T-cell (primary cell): ENCODE data around the gene ANKDD1A. TPM values are rescaled to one million over a fixed set of nuclear protein-coding genes. Genes with fewer than 3 reads are reported as not detected.

Source experiments
- ATAC-seq, 4 experiments: fragments of 200-7000 bp in 3 of 4; fragments of 150-1000 bp in 1 of 4; cut with Tn5 transposase; replicated peaks in 1 of 4; 1 replicate in 3 of 4; 2 replicates in 1 of 4; pipeline ENCODE4 v1.10.0; 2021; ENCODE audit warnings: moderate library complexity in 3 of 4, mild to moderate bottlenecking in 2 of 4, moderate number of reproducible peaks in 1 of 4
- CTCF ChIA-PET, 2 donors: fragments of 300-600 bp; sonication (Branson Sonifier 250); formaldehyde crosslinking; loops; one replicate each; lab custom pipeline; 2022; ENCODE audit warnings: antibody characterized with exemption in 2 of 2; lab: Charles Lee
- POLR2A ChIA-PET, 2 donors: fragments of 300-600 bp; sonication (Branson Sonifier 250); formaldehyde crosslinking; loops; one replicate each; lab custom pipeline; 2022; ENCODE audit warnings: antibody characterized with exemption in 2 of 2; lab: Charles Lee
- DNase-seq, 35 experiments: peaks; one replicate each; pipeline versions ENCODE4 v3.0.0 to v3.0.0-alpha.2; 2013 to 2023
- H3K27ac ChIP-seq: one replicate; pipeline ENCODE4 v1.5.1; 2013; ENCODE audit warnings: low read length
- H3K27me3 ChIP-seq, 2 experiments: replicated peaks in 1 of 2; 1 replicate in 1 of 2; 2 replicates in 1 of 2; pipeline versions ENCODE4 v1.6.1 to v1.7.0; 2013; ENCODE audit warnings: low read length in 1 of 2, mixed read lengths in 1 of 2; ENCODE audit not compliant: control insufficient read depth in 2 of 2, insufficient read depth in 2 of 2; ENCODE audit errors: extremely low read depth in 1 of 2
- H3K36me3 ChIP-seq, 2 donors: 1 replicate in 1 of 2; 2 replicates in 1 of 2; pipeline versions ENCODE4 v1.6.1 to v1.7.0; 2013; ENCODE audit warnings: low read length in 1 of 2; ENCODE audit not compliant: control insufficient read depth in 2 of 2, insufficient read depth in 1 of 2; ENCODE audit errors: extremely low read depth in 1 of 2
- H3K4me1 ChIP-seq, 2 experiments: 1 replicate in 1 of 2; 2 replicates in 1 of 2; pipeline versions ENCODE4 v1.6.1 to v1.7.0; 2013; ENCODE audit warnings: low read length in 2 of 2, mixed read lengths in 1 of 2; ENCODE audit not compliant: insufficient read depth in 2 of 2, control insufficient read depth in 1 of 2; ENCODE audit errors: extremely low read depth in 1 of 2
- H3K4me3 ChIP-seq, 2 donors: 1 replicate in 1 of 2; 2 replicates in 1 of 2; pipeline versions ENCODE4 v1.5.1 to v1.7.0; 2013; ENCODE audit warnings: mild to moderate bottlenecking in 2 of 2, low read length in 1 of 2, moderate library complexity in 1 of 2; ENCODE audit not compliant: control insufficient read depth in 1 of 2; ENCODE audit errors: extremely low read depth in 1 of 2
- H3K9me3 ChIP-seq: 2 replicates; pipeline ENCODE4 v1.7.0; 2013
- H3K27ac Mint-ChIP-seq, 2 donors: one replicate each; pipeline ENCODE4 v1.8.0; 2020 to 2021; ENCODE audit warnings: mild to moderate bottlenecking in 2 of 2, mixed read lengths in 2 of 2
- H3K27me3 Mint-ChIP-seq, 2 donors: one replicate each; pipeline ENCODE4 v1.8.0; 2021 to 2022; ENCODE audit warnings: mixed read lengths in 2 of 2
- H3K36me3 Mint-ChIP-seq: one replicate; pipeline ENCODE4 v1.8.0; 2021; ENCODE audit warnings: mixed read lengths
- H3K4me1 Mint-ChIP-seq, 3 donors: one replicate each; pipeline ENCODE4 v1.8.0; 2020 to 2022; ENCODE audit warnings: mixed read lengths in 3 of 3, mild to moderate bottlenecking in 1 of 3
- H3K4me3 Mint-ChIP-seq, 3 donors: one replicate each; pipeline ENCODE4 v1.8.0; 2020 to 2022; ENCODE audit warnings: mild to moderate bottlenecking in 3 of 3, mixed read lengths in 3 of 3, moderate library complexity in 3 of 3
- H3K9me3 Mint-ChIP-seq, 3 donors: one replicate each; pipeline ENCODE4 v1.8.0; 2020 to 2022; ENCODE audit warnings: mixed read lengths in 3 of 3
- WGBS: methylation state at CpG from one replicate; pipeline ENCODE4 v1.1.5; 2013; ENCODE audit warnings: missing lambda C conversion rate; ENCODE audit not compliant: insufficient coverage; 5-methylcytosine and 5-hydroxymethylcytosine counted together
- total RNA-seq, 35 experiments: library from RNA in 6 of 35; stranded (reverse) in 6 of 35; fragments of 120-200 nt in 1 of 35; gene quantifications; one replicate each; pipeline versions ENCODE4 v1.2.1 to v1.2.4 and lab custom pipeline; 2013 to 2026

The ANKDD1A gene
- total RNA-seq, 5 donors from 2014 or later (not counting 1 experiment from before 2014, with no cell fraction given), result 1.7 to 13.4 (median 7.9) TPM

GRCh38 chr15:64883100-64883581, 28.6 kb upstream of the ANKDD1A start:
- ATAC-seq (peak; percentile 63 to 74 (median 66)), DNase-seq (peak in 4 of 35 experiments; percentile 15 to 65 (median 32))
- H3K4me1 ChIP-seq, result peaks cover 19 to 40% of the 10 kb centered on the region in 2 experiments
- no peaks in the 10 kb centered on the region for H3K27me3 Mint-ChIP-seq
- H3K4me1 Mint-ChIP-seq, result peaks cover 32 to 34% (median 33%) of the 10 kb centered on the region in 3 donors
- H3K27ac Mint-ChIP-seq, result peak overlapping the region; percentile 70 to 88
- no peaks in the 10 kb centered on the region for H3K9me3 Mint-ChIP-seq
- no peaks in the 10 kb centered on the region for H3K27me3 ChIP-seq
- no peaks in the 10 kb centered on the region for H3K9me3 ChIP-seq
- CTCF ChIA-PET, result interaction anchor here (0.7 to 2.3 kb wide), 3 partner anchors 8 to 45 kb away, joined by 3 to 12 read pairs (median 10); no protein-coding TSS in a partner anchor
- H3K36me3 ChIP-seq, result no peaks in the 10 kb centered on the region
- H3K36me3 Mint-ChIP-seq, result no peaks in the 10 kb centered on the region
- peak overlapping the region in 2 of 3 donors; percentile 3 to 27 for H3K4me3 Mint-ChIP-seq
- peak overlapping the region; percentile 36 for H3K27ac ChIP-seq
- POLR2A ChIA-PET, result interaction anchor here in 1 of 2 donors (0.5 kb wide), 1 partner anchor 9 kb away, joined by 4 read pairs; no protein-coding TSS in a partner anchor
- 0% methylated on average over 1 of the region's 5 CpGs for WGBS
- no peak overlapping the region for H3K4me3 ChIP-seq

- H3K36me3 ChIP-seq, result no peaks in the 10 kb centered on the region
- peak overlapping the region; percentile 36 for H3K27ac ChIP-seq
- H3K4me3 Mint-ChIP-seq, result peak overlapping the region in 1 of 3 donors; percentile 27
- ATAC-seq (peak; percentile 54 to 72 (median 55)), DNase-seq (peak; percentile 37 to 84 (median 70))
- ChIA-PET POLR2A (interaction anchor here in 1 of 2 donors (0.5 to 0.8 kb wide), 2 partner anchors 8 to 189 kb away, joined by 3 to 4 read pairs; no protein-coding TSS in a partner anchor), CTCF (interaction anchor here in 1 of 2 donors (0.9 kb wide), 1 partner anchor 10 kb away, joined by 3 read pairs; no protein-coding TSS in a partner anchor)
- peaks cover 19 to 35% of the 10 kb centered on the region in 2 experiments for H3K4me1 ChIP-seq
- H3K27me3 Mint-ChIP-seq, result no peaks in the 10 kb centered on the region
- peak overlapping the region; percentile 32 to 88 for H3K27ac Mint-ChIP-seq
- H3K9me3 Mint-ChIP-seq, result no peaks in the 10 kb centered on the region
- no peaks in the 10 kb centered on the region for H3K27me3 ChIP-seq
- 31% methylated on average over 6 of the region's 10 CpGs for WGBS
- no peaks in the 10 kb centered on the region for H3K36me3 Mint-ChIP-seq
- no peaks in the 10 kb centered on the region for H3K9me3 ChIP-seq
- H3K4me1 Mint-ChIP-seq, result peaks cover 32 to 33% (median 33%) of the 10 kb centered on the region in 3 donors
- no peak overlapping the region for H3K4me3 ChIP-seq
These were observed 27.6 kb upstream of the ANKDD1A start for GRCh38 chr15:64883997-64884511.

GRCh38 chr15:64884679-64885078, 27.0 kb upstream of the ANKDD1A start:
- DNase-seq (no peak), ATAC-seq (no peak)
- H3K9me3 Mint-ChIP-seq, result no peaks in the 10 kb centered on the region
- WGBS, result no CpG with 5 or more reads among the region's 5 CpGs
- H3K4me1 Mint-ChIP-seq, result peaks cover 32 to 33% (median 33%) of the 10 kb centered on the region in 3 donors
- H3K27me3 ChIP-seq, result no peaks in the 10 kb centered on the region
- H3K36me3 Mint-ChIP-seq, result no peaks in the 10 kb centered on the region
- H3K4me3 ChIP-seq, result no peak overlapping the region
- H3K27ac Mint-ChIP-seq, result peak overlapping the region in 1 of 2 donors; percentile 88
- CTCF ChIA-PET, result interaction anchor here in 1 of 2 donors (0.9 kb wide), 1 partner anchor 9 kb away, joined by 3 read pairs; no protein-coding TSS in a partner anchor
- no peaks in the 10 kb centered on the region for H3K27me3 Mint-ChIP-seq
- H3K9me3 ChIP-seq, result no peaks in the 10 kb centered on the region
- H3K4me1 ChIP-seq, result peaks cover 19 to 35% of the 10 kb centered on the region in 2 experiments
- POLR2A ChIA-PET, result interaction anchor here in 1 of 2 donors (0.8 kb wide), 1 partner anchor 189 kb away, joined by 3 read pairs; no protein-coding TSS in a partner anchor
- no peaks in the 10 kb centered on the region for H3K36me3 ChIP-seq
- peak overlapping the region; percentile 36 for H3K27ac ChIP-seq
- no peak overlapping the region for H3K4me3 Mint-ChIP-seq

GRCh38 chr15:64888336-64888735, 23.4 kb upstream of the ANKDD1A start:
- no peak overlapping the region for H3K4me3 ChIP-seq
- 96% methylated on average over 5 of the region's 6 CpGs for WGBS

GRCh38 chr15:64891561-64891960, 20.1 kb upstream of the ANKDD1A start:
- Mint-ChIP-seq H3K36me3 (no peaks in the 10 kb centered on the region), H3K27me3 (no peaks in the 10 kb centered on the region), H3K27ac (peak overlapping the region; percentile 97), H3K4me3 (peak overlapping the region in 1 of 3 donors; percentile 97), H3K9me3 (no peaks in the 10 kb centered on the region), H3K4me1 (peaks cover 57 to 58% (median 58%) of the 10 kb centered on the region in 3 donors)
- ChIA-PET POLR2A (interaction anchor here (0.6 to 0.7 kb wide), 3 partner anchors 8 to 205 kb away, joined by 3 to 5 read pairs (median 4); no protein-coding TSS in a partner anchor), CTCF (interaction anchor here in 1 of 2 donors (0.6 to 1.4 kb wide), 2 partner anchors 13 to 163 kb away, joined by 3 read pairs; no protein-coding TSS in a partner anchor)
- ATAC-seq (no peak), DNase-seq (no peak)
- Histone ChIP-seq H3K4me1 (peaks cover 52 to 57% of the 10 kb centered on the region in 2 experiments), H3K9me3 (no peaks in the 10 kb centered on the region), H3K4me3 (no peak overlapping the region), H3K27ac (peak overlapping the region; percentile 82), H3K27me3 (no peaks in the 10 kb centered on the region), H3K36me3 (no peaks in the 10 kb centered on the region)

More at GRCh38 chr15:64888336-64888735, 23.4 kb upstream of the ANKDD1A start:
- H3K4me1 Mint-ChIP-seq, result peaks cover 36 to 40% (median 39%) of the 10 kb centered on the region in 3 donors
- H3K36me3 Mint-ChIP-seq, result no peaks in the 10 kb centered on the region
- no peaks in the 10 kb centered on the region for H3K9me3 Mint-ChIP-seq
- CTCF ChIA-PET, result interaction anchor here in 1 of 2 donors (0.6 to 1.3 kb wide), 2 partner anchors 16 to 55 kb away, joined by 3 to 5 read pairs; no protein-coding TSS in a partner anchor
- H3K4me3 Mint-ChIP-seq, result no peak overlapping the region
- Histone ChIP-seq H3K27me3 (no peaks in the 10 kb centered on the region), H3K4me1 (peaks cover 34 to 35% of the 10 kb centered on the region in 2 experiments), H3K9me3 (no peaks in the 10 kb centered on the region), H3K27ac (no peak overlapping the region), H3K36me3 (no peaks in the 10 kb centered on the region)
- H3K27ac Mint-ChIP-seq, result no peak overlapping the region
- POLR2A ChIA-PET, result interaction anchor here (0.6 to 1.0 kb wide), 2 partner anchors 53 to 58 kb away, joined by 3 read pairs; no protein-coding TSS in a partner anchor
- ATAC-seq, result no peak
- DNase-seq, result no peak
- H3K27me3 Mint-ChIP-seq, result no peaks in the 10 kb centered on the region

GRCh38 chr15:64892847-64893403, 18.8 kb upstream of the ANKDD1A start:
- CTCF ChIA-PET, result interaction anchor here (0.6 to 2.9 kb wide), 8 partner anchors 11 to 165 kb away, joined by 3 to 42 read pairs (median 4); no protein-coding TSS in a partner anchor
- H3K4me3 ChIP-seq, result no peak overlapping the region
- no peaks in the 10 kb centered on the region for H3K9me3 ChIP-seq
- POLR2A ChIA-PET, result interaction anchor here in 1 of 2 donors (0.6 kb wide), 1 partner anchor 752 kb away, joined by 3 read pairs; no protein-coding TSS in a partner anchor
- no peaks in the 10 kb centered on the region for H3K27me3 Mint-ChIP-seq
- no peak for ATAC-seq
- H3K4me3 Mint-ChIP-seq, result peak overlapping the region; percentile 81 to 97 (median 82)
- DNase-seq, result peak in 1 of 35 experiments; percentile 51
- no peaks in the 10 kb centered on the region for H3K27me3 ChIP-seq
- H3K36me3 Mint-ChIP-seq, result no peaks in the 10 kb centered on the region
- H3K4me1 Mint-ChIP-seq, result peaks cover 64 to 71% (median 66%) of the 10 kb centered on the region in 3 donors
- H3K36me3 ChIP-seq, result no peaks in the 10 kb centered on the region
- WGBS, result 32% methylated on average over 6 of the region's 8 CpGs
- H3K27ac Mint-ChIP-seq, result peak overlapping the region; percentile 97
- no peaks in the 10 kb centered on the region for H3K9me3 Mint-ChIP-seq
- peak overlapping the region; percentile 82 for H3K27ac ChIP-seq
- peaks cover 52 to 70% of the 10 kb centered on the region in 2 experiments for H3K4me1 ChIP-seq
